VCaP (cell line): Measurements from ENCODE around the gene GJB2.

ENCODE experiments used
- H3K27ac ChIP-seq: fragments of 450-650 bp; 2 replicates; pipeline ENCODE4 v1.5.1; 2017
- CTCF ChIP-seq: fragments of 450-650 bp; conservative IDR thresholded peaks from 2 replicates; pipeline ENCODE4 v1.5.1; 2017; ENCODE audit warnings: mild to moderate bottlenecking, moderate library complexity

Gene GJB2

GRCh38 chr13:20192158-20192835 lies 441 bp downstream of the GJB2 start:
- TF ChIP-seq CTCF: no peak
- peak overlapping the region; percentile 58; the same call in 1 of the 2 replicates for H3K27ac ChIP-seq

GRCh38 chr13:20191311-20192157 lies 1.2 kb downstream of the GJB2 start:
- no peak for TF ChIP-seq CTCF
- H3K27ac ChIP-seq: peak overlapping the region; percentile 58; the same call in 1 of the 2 replicates

DNA sequence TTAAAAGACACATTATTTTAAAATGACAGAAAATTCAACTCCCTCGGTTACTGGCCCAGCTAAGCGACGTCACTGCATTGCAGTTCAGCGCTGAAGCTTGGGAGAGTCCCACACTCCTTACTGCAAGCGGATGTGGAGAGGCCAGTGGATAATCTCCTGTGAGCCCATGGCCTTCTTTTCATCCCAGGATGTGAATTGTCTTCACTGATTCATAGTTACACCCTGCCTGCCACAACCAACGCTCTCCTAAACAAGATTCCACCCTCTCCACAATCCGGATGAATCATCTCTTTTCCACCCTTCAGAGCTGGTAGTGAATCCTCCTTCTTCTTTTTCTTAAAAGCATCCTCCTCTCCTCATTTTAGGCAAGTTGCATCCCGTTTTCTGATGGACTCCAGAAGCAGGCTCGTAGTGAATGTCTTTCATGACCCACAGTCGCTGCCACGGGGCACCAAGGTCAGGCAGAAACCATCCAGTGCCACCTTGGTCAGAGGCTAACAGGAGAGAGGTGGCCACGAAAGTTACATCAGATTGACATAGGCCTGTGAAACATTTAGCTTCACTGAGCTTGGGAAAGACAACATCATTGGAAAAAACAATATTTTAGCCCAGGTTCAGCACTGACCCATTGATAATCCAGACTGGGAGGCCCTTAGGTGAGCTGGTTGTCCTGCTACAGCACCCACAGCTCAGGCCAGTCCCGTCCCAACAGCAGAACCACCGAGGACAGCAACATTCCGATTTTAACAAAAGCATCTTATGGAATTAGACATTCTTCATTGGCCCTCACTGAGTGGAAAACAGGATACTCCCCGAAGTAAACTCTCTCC lies 2.0 kb downstream of the GJB2 start:
- TF ChIP-seq CTCF: no peak
- no peak overlapping the region for H3K27ac ChIP-seq

DNA sequence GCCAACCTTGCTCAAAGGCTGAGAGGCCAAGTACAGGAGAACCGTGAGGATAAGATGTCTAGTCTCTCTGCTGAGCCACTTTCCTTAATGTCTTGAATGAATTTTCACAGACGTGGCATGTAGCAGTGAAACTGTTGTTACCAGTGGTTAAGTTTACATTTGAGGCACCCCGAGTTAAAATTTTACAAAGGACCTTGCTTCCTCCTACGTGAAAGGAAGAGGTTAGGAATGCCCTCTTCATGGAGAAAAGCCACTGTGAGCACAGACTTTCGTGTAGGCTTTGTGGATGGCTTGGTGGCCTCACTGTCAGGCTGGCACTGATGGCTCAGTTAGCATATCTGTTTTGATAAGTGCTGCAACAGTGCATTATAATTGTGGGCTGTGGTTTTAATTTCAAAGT lies 2.7 kb downstream of the GJB2 start:
- no peak for TF ChIP-seq CTCF
- H3K27ac ChIP-seq: no peak overlapping the region

DNA sequence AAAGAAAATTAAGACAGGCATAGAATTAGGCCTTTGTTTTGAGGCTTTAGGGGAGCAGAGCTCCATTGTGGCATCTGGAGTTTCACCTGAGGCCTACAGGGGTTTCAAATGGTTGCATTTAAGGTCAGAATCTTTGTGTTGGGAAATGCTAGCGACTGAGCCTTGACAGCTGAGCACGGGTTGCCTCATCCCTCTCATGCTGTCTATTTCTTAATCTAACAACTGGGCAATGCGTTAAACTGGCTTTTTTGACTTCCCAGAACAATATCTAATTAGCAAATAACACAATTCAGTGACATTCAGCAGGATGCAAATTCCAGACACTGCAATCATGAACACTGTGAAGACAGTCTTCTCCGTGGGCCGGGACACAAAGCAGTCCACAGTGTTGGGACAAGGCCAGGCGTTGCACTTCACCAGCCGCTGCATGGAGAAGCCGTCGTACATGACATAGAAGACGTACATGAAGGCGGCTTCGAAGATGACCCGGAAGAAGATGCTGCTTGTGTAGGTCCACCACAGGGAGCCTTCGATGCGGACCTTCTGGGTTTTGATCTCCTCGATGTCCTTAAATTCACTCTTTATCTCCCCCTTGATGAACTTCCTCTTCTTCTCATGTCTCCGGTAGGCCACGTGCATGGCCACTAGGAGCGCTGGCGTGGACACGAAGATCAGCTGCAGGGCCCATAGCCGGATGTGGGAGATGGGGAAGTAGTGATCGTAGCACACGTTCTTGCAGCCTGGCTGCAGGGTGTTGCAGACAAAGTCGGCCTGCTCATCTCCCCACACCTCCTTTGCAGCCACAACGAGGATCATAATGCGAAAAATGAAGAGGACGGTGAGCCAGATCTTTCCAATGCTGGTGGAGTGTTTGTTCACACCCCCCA lies 3.8 kb downstream of the GJB2 start:
- no peak; the same call in 1 of the 2 replicates for TF ChIP-seq CTCF
- no peak overlapping the region for H3K27ac ChIP-seq

- no peak overlapping the region for H3K27ac ChIP-seq
- no peak for TF ChIP-seq CTCF
These were observed 6.0 kb downstream of the GJB2 start for GRCh38 chr13:20186771-20187170.
